Ovary (tissue), 3 donors: ENCODE data around the gene EFEMP2.

ENCODE experiments used
- CTCF ChIP-seq, 3 donors: fragments of 450-650 bp in 2 of 3; fragments of 200-600 bp in 1 of 3; IDR thresholded peaks; one replicate each; pipeline versions ENCODE4 v1.5.1 to v1.8.0; 2016 to 2022; ENCODE audit warnings: antibody characterized with exemption in 3 of 3, mild to moderate bottlenecking in 1 of 3
- EP300 ChIP-seq: sonication (generic); formaldehyde crosslinking; IDR thresholded peaks from one replicate; pipeline ENCODE4 v1.6.1; 2017; ENCODE audit warnings: antibody characterized with exemption
- POLR2A ChIP-seq: fragments of 450-650 bp; IDR thresholded peaks from one replicate; pipeline ENCODE4 v1.6.1; 2017; ENCODE audit warnings: antibody characterized with exemption, mild to moderate bottlenecking, moderate library complexity
- donor health status: DM: no; HTN: no; CAD: no.

- TF ChIP-seq CTCF (IDR thresholded peaks at IDR 0.05), result no peak
- no peak for TF ChIP-seq POLR2A
- no peak for TF ChIP-seq EP300
Measured at GRCh38 chr11:65817312-65817834, 55.2 kb downstream of the EFEMP2 start.
